HepG2 (cell line): ENCODE data around the gene CBX7. TPM values are rescaled to one million over a fixed set of nuclear protein-coding genes. Genes with fewer than 3 reads are reported as not detected.

Experiments used
- AGO1 ChIP-seq: fragments of 200-400 bp; formaldehyde crosslinking; IDR thresholded peaks from 2 replicates; pipeline ENCODE4 v1.6.1; 2017; ENCODE audit warnings: mild to moderate bottlenecking, low read depth, low read length, moderate library complexity; ENCODE audit not compliant: poor library complexity, severe bottlenecking
- ARNT2 ChIP-seq: sonication (generic); formaldehyde crosslinking; IDR thresholded peaks from 2 replicates; pipeline ENCODE4 v1.8.0; 2022; ENCODE audit warnings: mild to moderate bottlenecking, low read depth, missing genetic modification reagents, moderate library complexity
- CEBPB ChIP-seq: IDR thresholded peaks from 2 replicates; pipeline ENCODE4 v1.6.1; 2011; ENCODE audit warnings: low read depth, low read length, improper control_type of control experiment, borderline replicate concordance
- GABPB1 ChIP-seq: IDR thresholded peaks from 2 replicates; pipeline ENCODE4 v1.6.1; 2016; ENCODE audit warnings: mild to moderate bottlenecking, missing genetic modification reagents, moderate library complexity, missing compliant biosample characterization
- IKZF4 ChIP-seq: sonication (generic); formaldehyde crosslinking; IDR thresholded peaks from 2 replicates; pipeline ENCODE4 v1.5.1; 2020; ENCODE audit warnings: borderline replicate concordance, mild to moderate bottlenecking, low read depth, missing genetic modification reagents; ENCODE audit errors: not compliant biosample characterization
- MAF1 ChIP-seq: sonication (generic); formaldehyde crosslinking; IDR thresholded peaks from 2 replicates; pipeline ENCODE4 v1.5.0; 2020; ENCODE audit warnings: missing genetic modification reagents, borderline replicate concordance
- MAFG ChIP-seq: sonication (generic); formaldehyde crosslinking; IDR thresholded peaks from 2 replicates; pipeline ENCODE4 v1.5.1; 2020; ENCODE audit warnings: mild to moderate bottlenecking, missing genetic modification reagents
- NCOA1 ChIP-seq: sonication (generic); formaldehyde crosslinking; IDR thresholded peaks from 2 replicates; pipeline ENCODE4 v1.9.0; 2021; ENCODE audit warnings: missing genetic modification reagents
- NRL ChIP-seq: sonication (generic); formaldehyde crosslinking; IDR thresholded peaks from 2 replicates; pipeline ENCODE4 v1.5.0; 2020; ENCODE audit warnings: missing genetic modification reagents, mild to moderate bottlenecking, moderate library complexity, borderline replicate concordance
- PAWR ChIP-seq: sonication (generic); formaldehyde crosslinking; IDR thresholded peaks from 2 replicates; pipeline ENCODE4 v1.4.0; 2020; ENCODE audit warnings: missing genetic modification reagents, mild to moderate bottlenecking, borderline replicate concordance
- PHF21A ChIP-seq: sonication (generic); formaldehyde crosslinking; IDR thresholded peaks from 2 replicates; pipeline ENCODE4 v1.5.0; 2020; ENCODE audit warnings: mild to moderate bottlenecking, missing genetic modification reagents
- SIX4 ChIP-seq: sonication (generic); formaldehyde crosslinking; IDR thresholded peaks from 2 replicates; pipeline ENCODE4 v1.4.0; 2020; ENCODE audit warnings: missing genetic modification reagents
- STAG1 ChIP-seq: sonication (generic); formaldehyde crosslinking; IDR thresholded peaks from 2 replicates; pipeline ENCODE4 v1.4.0; 2020; ENCODE audit warnings: missing genetic modification reagents
- ZC3H4 ChIP-seq: sonication (generic); formaldehyde crosslinking; IDR thresholded peaks from 2 replicates; pipeline ENCODE4 v1.4.0; 2020; ENCODE audit warnings: missing genetic modification reagents, borderline replicate concordance
- ZNF337 ChIP-seq: sonication (generic); formaldehyde crosslinking; IDR thresholded peaks from 2 replicates; pipeline ENCODE4 v1.5.1; 2020; ENCODE audit warnings: missing genetic modification reagents, low read depth, mild to moderate bottlenecking, borderline replicate concordance
- ZNF580 ChIP-seq: IDR thresholded peaks from 2 replicates; pipeline ENCODE4 v1.6.1; 2016; ENCODE audit warnings: low read depth, borderline replicate concordance
- ZNF7 ChIP-seq: IDR thresholded peaks from 2 replicates; pipeline ENCODE4 v1.6.1; 2016; ENCODE audit warnings: missing biosample characterization, missing genetic modification reagents
- ZNF75D ChIP-seq: sonication (generic); formaldehyde crosslinking; IDR thresholded peaks from 2 replicates; pipeline ENCODE4 v1.8.1; 2023; ENCODE audit warnings: missing genetic modification reagents, mild to moderate bottlenecking, borderline replicate concordance
- ZNF780A ChIP-seq: sonication (generic); formaldehyde crosslinking; IDR thresholded peaks from 2 replicates; pipeline ENCODE4 v1.8.0; 2022; ENCODE audit warnings: mild to moderate bottlenecking, missing genetic modification reagents, moderate library complexity
- ZSCAN21 ChIP-seq: sonication (generic); formaldehyde crosslinking; IDR thresholded peaks from 2 replicates; pipeline ENCODE4 v1.8.0; 2022; ENCODE audit warnings: mild to moderate bottlenecking, missing genetic modification reagents, moderate library complexity, borderline replicate concordance
- polyA plus RNA-seq, 8 experiments: library from polyadenylated mRNA; depleted of rRNA in 3 of 8; stranded (reverse) in 7 of 8; unstranded in 1 of 8; fragments of >200 nt; fragmentation: Illumina TruSeq in 4 of 8; extraction: Trizol in 4 of 8; gene quantifications; 2 replicates each; pipeline versions ENCODE4 v1.2.1 to v1.2.3, GENCODE V29; 2011 to 2016; ENCODE audit warnings: low read depth in 4 of 8, missing spikeins in 1 of 8, mixed read lengths in 1 of 8; ENCODE audit not compliant: insufficient read depth in 1 of 8
- total RNA-seq, 5 experiments: library from RNA; depleted of rRNA; stranded (reverse); fragments of >200 nt; fragmentation: Illumina TruSeq; extraction: Trizol; gene quantifications; 2 replicates each; pipeline ENCODE4 v1.2.3, GENCODE V29; 2016; ENCODE audit warnings: low read depth in 1 of 5
- TF ChIP-seq, protein P1 (sequence below): sonication (generic); formaldehyde crosslinking; IDR thresholded peaks from 2 replicates; pipeline ENCODE4 v1.5.0; 2020; ENCODE audit warnings: missing genetic modification reagents
- TF ChIP-seq, protein P2 (sequence below): sonication (generic); formaldehyde crosslinking; IDR thresholded peaks from 2 replicates; pipeline ENCODE4 v1.5.1; 2020; ENCODE audit warnings: mild to moderate bottlenecking, missing genetic modification reagents, borderline replicate concordance
- TF ChIP-seq, protein P3 (sequence below): sonication (generic); formaldehyde crosslinking; IDR thresholded peaks from 2 replicates; pipeline ENCODE4 v1.5.0; 2020; ENCODE audit warnings: missing genetic modification reagents, mild to moderate bottlenecking, borderline replicate concordance
- TF ChIP-seq, protein P4 (sequence below): sonication (generic); IDR thresholded peaks from 2 replicates; pipeline ENCODE4 v1.6.1; 2016; ENCODE audit warnings: low read depth, borderline replicate concordance

CBX7 gene
- total and polyA plus RNA-seq, 2 of the 13 experiments (the other 11 are each of a cell fraction or from before 2014, with no cell fraction given), result 0.35 to 4.9 TPM

GRCh38 chr22:39175353-39176142 is 23.1 kb upstream of the CBX7 start (continued):
- TF ChIP-seq ZSCAN21 (CRISPR knock-in tag) (0 out of 2 replicates have a peak, but pooled peaks have one; percentile 12), CEBPB (no peak), IKZF4 (CRISPR knock-in tag) (peak; percentile 38), ZNF780A (CRISPR knock-in tag) (no peak), MAF1 (CRISPR knock-in tag) (no peak), AGO1 (no peak), ZC3H4 (CRISPR knock-in tag) (no peak), ZNF580 (peak; percentile 4; the same call in 1 of the 2 replicates), GABPB1 (CRISPR knock-in tag) (no peak), SIX4 (CRISPR knock-in tag) (no peak), PHF21A (CRISPR knock-in tag) (no peak), NCOA1 (CRISPR knock-in tag) (no peak), ZNF75D (no peak), ZNF337 (CRISPR knock-in tag) (no peak), ARNT2 (CRISPR knock-in tag) (no peak), PAWR (CRISPR knock-in tag) (no peak), STAG1 (CRISPR knock-in tag) (no peak), ZNF7 (CRISPR knock-in tag) (no peak), MAFG (CRISPR knock-in tag) (no peak), NRL (CRISPR knock-in tag) (peak; percentile 45; the same call in 1 of the 2 replicates)
- TF ChIP-seq, protein P1, sequence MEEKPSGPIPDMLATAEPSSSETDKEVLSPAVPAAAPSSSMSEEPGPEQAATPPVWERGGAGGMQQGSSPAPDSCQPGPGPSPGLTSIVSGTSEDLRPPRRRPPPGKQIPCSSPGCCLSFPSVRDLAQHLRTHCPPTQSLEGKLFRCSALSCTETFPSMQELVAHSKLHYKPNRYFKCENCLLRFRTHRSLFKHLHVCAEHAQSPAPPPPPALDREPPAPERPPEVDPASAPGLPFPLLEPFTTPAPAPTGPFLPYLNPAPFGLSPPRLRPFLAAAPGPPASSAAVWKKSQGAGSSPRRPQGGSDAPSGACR (CRISPR knock-in tag), result 0 out of 2 replicates have a peak, but pooled peaks have one; percentile 15
- TF ChIP-seq, protein P2, sequence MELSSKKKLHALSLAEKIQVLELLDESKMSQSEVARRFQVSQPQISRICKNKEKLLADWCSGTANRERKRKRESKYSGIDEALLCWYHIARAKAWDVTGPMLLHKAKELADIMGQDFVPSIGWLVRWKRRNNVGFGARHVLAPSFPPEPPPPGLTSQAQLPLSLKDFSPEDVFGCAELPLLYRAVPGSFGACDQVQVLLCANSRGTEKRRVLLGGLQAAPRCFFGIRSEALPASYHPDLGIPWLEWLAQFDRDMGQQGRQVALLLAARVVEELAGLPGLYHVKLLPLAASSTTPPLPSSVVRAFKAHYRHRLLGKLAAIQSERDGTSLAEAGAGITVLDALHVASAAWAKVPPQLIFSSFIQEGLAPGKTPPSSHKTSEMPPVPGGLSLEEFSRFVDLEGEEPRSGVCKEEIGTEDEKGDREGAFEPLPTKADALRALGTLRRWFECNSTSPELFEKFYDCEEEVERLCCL (CRISPR knock-in tag), result no peak
- TF ChIP-seq, protein P3, sequence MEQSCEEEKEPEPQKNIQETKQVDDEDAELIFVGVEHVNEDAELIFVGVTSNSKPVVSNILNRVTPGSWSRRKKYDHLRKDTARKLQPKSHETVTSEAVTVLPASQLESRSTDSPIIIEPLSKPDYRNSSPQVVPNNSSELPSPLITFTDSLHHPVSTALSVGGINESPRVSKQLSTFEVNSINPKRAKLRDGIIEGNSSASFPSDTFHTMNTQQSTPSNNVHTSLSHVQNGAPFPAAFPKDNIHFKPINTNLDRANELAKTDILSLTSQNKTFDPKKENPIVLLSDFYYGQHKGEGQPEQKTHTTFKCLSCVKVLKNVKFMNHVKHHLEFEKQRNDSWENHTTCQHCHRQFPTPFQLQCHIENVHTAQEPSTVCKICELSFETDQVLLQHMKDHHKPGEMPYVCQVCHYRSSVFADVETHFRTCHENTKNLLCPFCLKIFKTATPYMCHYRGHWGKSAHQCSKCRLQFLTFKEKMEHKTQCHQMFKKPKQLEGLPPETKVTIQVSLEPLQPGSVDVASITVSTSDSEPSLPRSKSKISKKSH (CRISPR knock-in tag), result 0 out of 2 replicates have a peak, but pooled peaks have one; percentile 43
- TF ChIP-seq, protein P4, sequence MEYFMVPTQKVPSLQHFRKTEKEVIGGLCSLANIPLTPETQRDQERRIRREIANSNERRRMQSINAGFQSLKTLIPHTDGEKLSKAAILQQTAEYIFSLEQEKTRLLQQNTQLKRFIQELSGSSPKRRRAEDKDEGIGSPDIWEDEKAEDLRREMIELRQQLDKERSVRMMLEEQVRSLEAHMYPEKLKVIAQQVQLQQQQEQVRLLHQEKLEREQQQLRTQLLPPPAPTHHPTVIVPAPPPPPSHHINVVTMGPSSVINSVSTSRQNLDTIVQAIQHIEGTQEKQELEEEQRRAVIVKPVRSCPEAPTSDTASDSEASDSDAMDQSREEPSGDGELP, result peak; percentile 12; the same call in 1 of the 2 replicates
